Endodermal cell (in vitro differentiated cells): ENCODE results near the gene CAMKMT. TPM values are rescaled to one million over a fixed set of nuclear protein-coding genes. Genes with fewer than 3 reads are reported as not detected.
A peak's percentile ranks its signal among the peaks of the same experiment; 100 is the strongest.

Experiments used
- DNase-seq: peaks from one replicate; pipeline ENCODE4 v3.0.0-alpha.2; 2017
- H3K27ac ChIP-seq: 2 replicates; pipeline ENCODE4 v1.5.1; 2013; ENCODE audit warnings: mild to moderate bottlenecking, low read depth, low read length, moderate library complexity
- H3K27me3 ChIP-seq: 2 replicates; pipeline ENCODE4 v1.6.1; 2013; ENCODE audit warnings: mild to moderate bottlenecking, low read length, moderate library complexity; ENCODE audit not compliant: insufficient read depth, control insufficient read depth, poor library complexity, severe bottlenecking
- H3K36me3 ChIP-seq: 2 replicates; pipeline ENCODE4 v1.7.0; 2013; ENCODE audit warnings: mild to moderate bottlenecking, low read length, moderate library complexity; ENCODE audit not compliant: control insufficient read depth, insufficient read depth
- H3K4me1 ChIP-seq: one replicate; pipeline ENCODE4 v1.7.0; 2013; ENCODE audit warnings: low read length; ENCODE audit not compliant: control insufficient read depth, insufficient read depth
- H3K4me3 ChIP-seq: 2 replicates; pipeline ENCODE4 v1.5.1; 2013; ENCODE audit warnings: mild to moderate bottlenecking, low read length, moderate library complexity
- H3K9ac ChIP-seq: 2 replicates; pipeline ENCODE4 v1.6.1; 2013; ENCODE audit warnings: mild to moderate bottlenecking, low read length, moderate library complexity; ENCODE audit not compliant: poor library complexity, severe bottlenecking; ENCODE audit errors: extremely low read depth
- H3K9me3 ChIP-seq: 2 replicates; pipeline ENCODE4 v1.6.1; 2013; ENCODE audit warnings: mild to moderate bottlenecking, low read length, moderate library complexity; ENCODE audit not compliant: control insufficient read depth
- H3K27ac Mint-ChIP-seq: 2 replicates; pipeline ENCODE4 v1.8.0; 2020; ENCODE audit warnings: mixed read lengths
- H3K27me3 Mint-ChIP-seq: 2 replicates; pipeline ENCODE4 v1.8.0; 2021; ENCODE audit warnings: mild to moderate bottlenecking, mixed read lengths; ENCODE audit not compliant: insufficient read depth
- H3K36me3 Mint-ChIP-seq: 2 replicates; pipeline ENCODE4 v1.8.0; 2020; ENCODE audit warnings: low read depth, mixed read lengths
- H3K4me1 Mint-ChIP-seq: 2 replicates; pipeline ENCODE4 v1.8.0; 2020; ENCODE audit warnings: mixed read lengths
- H3K4me3 Mint-ChIP-seq: 2 replicates; pipeline ENCODE4 v1.8.0; 2020; ENCODE audit warnings: mild to moderate bottlenecking, moderate library complexity, mixed read lengths
- H3K9me3 Mint-ChIP-seq: 2 replicates; pipeline ENCODE4 v1.8.0; 2020; ENCODE audit warnings: mild to moderate bottlenecking, mixed read lengths
- WGBS, 2 experiments: methylation state at CpG; one replicate each; pipeline versions ENCODE4 v1.1.5 to v1.1.7; 2013; ENCODE audit warnings: missing lambda C conversion rate in 2 of 2, mixed read lengths in 1 of 2; ENCODE audit not compliant: insufficient coverage in 1 of 2, insufficient read length in 1 of 2; 5-methylcytosine and 5-hydroxymethylcytosine counted together
- total RNA-seq, 2 donors: library from RNA; stranded (reverse); fragmentation: NEBNext Ultra II Directional in 1 of 2; extraction: Animal tissue kit (Norgen Biotek cat#: 25700) in 1 of 2; gene quantifications; 2 replicates in 1 of 2; 3 replicates in 1 of 2; pipeline ENCODE4 v1.2.1, GENCODE V29; 2021
- TF ChIP-seq, protein P1 (sequence below): fragments of 200-600 bp; sonication (generic); conservative IDR thresholded peaks from 2 replicates; pipeline ENCODE4 v1.5.0; 2021; ENCODE audit warnings: antibody characterized with exemption, mild to moderate bottlenecking

The CAMKMT gene
- total RNA-seq, 2 donors from 2014 or later: 31.4 to 57.5 TPM

DNA sequence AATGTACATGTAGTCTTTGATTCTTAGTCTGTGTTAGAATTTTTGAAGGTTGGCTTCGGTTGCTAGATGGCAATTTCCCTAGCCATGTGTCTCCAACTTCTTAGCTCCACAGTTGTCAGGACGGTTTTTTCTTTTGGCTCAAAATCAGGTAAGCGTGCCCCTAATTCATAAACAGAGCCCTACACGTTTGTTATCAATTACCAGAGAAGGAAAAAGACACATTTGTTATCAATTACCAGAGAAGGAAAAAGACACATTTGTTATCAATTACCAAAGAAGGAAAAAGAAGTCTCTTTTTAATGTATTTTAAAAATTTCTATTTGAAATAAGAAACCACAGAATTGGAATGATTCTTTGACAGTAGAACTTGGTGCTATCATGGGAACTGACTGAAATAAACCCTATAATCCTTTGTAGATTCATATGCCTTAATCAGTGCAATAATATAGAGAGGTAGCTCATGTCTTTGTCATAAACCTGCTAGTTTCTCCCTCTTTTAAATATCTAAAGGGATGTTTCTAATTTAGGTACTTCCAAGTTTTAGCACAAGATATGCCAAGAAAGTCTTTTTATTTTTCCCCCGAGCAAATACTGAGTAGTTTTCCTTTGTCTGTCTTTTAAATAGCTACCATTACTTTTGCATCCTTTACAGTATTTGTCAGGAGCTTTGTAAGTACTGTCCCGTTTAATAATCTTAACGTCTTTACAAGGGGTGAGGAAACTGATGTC is 35.9 kb downstream of the CAMKMT start:
- H3K36me3 Mint-ChIP-seq: no peaks in the 10 kb centered on the region
- H3K4me1 Mint-ChIP-seq: peaks cover 32% of the 10 kb centered on the region
- Histone ChIP-seq H3K4me1 (no peaks in the 10 kb centered on the region), H3K9ac (no peak overlapping the region), H3K9me3 (no peaks in the 10 kb centered on the region), H3K27ac (no peak overlapping the region), H3K27me3 (no peaks in the 10 kb centered on the region), H3K4me3 (no peak overlapping the region), H3K36me3 (no peaks in the 10 kb centered on the region)
- H3K27me3 Mint-ChIP-seq: no peaks in the 10 kb centered on the region
- peak overlapping the region; percentile 19 for H3K27ac Mint-ChIP-seq
- H3K4me3 Mint-ChIP-seq: no peak overlapping the region
- TF ChIP-seq, protein P1, sequence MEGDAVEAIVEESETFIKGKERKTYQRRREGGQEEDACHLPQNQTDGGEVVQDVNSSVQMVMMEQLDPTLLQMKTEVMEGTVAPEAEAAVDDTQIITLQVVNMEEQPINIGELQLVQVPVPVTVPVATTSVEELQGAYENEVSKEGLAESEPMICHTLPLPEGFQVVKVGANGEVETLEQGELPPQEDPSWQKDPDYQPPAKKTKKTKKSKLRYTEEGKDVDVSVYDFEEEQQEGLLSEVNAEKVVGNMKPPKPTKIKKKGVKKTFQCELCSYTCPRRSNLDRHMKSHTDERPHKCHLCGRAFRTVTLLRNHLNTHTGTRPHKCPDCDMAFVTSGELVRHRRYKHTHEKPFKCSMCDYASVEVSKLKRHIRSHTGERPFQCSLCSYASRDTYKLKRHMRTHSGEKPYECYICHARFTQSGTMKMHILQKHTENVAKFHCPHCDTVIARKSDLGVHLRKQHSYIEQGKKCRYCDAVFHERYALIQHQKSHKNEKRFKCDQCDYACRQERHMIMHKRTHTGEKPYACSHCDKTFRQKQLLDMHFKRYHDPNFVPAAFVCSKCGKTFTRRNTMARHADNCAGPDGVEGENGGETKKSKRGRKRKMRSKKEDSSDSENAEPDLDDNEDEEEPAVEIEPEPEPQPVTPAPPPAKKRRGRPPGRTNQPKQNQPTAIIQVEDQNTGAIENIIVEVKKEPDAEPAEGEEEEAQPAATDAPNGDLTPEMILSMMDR: no peak
- H3K9me3 Mint-ChIP-seq: no peaks in the 10 kb centered on the region
- no peak for DNase-seq
- 33 to 71% methylated on average over 1 to 7 of the region's 7 CpGs for WGBS, 2 experiments

DNA sequence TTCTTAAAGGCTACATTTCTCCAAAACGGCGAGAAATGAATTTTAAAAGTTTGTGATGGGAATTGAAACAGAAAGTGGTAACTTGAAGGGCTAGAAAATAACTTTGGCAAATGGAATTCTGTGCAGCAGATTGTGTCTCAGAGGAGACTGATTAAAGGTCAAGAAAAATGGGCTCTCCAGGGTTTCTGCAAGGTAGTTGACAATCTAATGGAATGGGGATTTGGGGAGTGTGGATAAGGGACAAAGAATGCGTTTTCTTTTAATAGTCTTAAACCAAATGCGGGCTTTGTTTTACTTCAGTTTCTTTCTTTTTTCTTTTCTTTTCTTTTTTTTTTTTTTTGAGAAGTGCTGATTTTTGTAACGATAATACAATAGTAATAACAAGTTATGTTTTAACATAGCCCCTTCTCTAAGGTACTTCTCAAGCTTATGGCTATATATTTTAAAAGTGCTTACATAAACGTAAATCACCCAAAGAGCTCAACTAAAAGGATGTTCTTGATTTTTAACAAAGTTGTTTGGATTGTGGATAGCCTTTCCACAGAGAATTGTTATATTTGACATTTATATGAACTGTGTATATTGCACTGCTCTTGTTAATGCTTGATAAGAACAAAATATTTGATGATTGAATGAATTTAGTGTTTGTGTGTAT is 36.6 kb downstream of the CAMKMT start:
- Histone ChIP-seq H3K27me3 (no peaks in the 10 kb centered on the region), H3K9me3 (no peaks in the 10 kb centered on the region), H3K36me3 (no peaks in the 10 kb centered on the region), H3K4me3 (no peak overlapping the region), H3K9ac (no peak overlapping the region), H3K27ac (no peak overlapping the region), H3K4me1 (no peaks in the 10 kb centered on the region)
- TF ChIP-seq, protein P1: no peak
- Mint-ChIP-seq H3K27ac (peak overlapping the region; percentile 25), H3K9me3 (no peaks in the 10 kb centered on the region), H3K4me3 (no peak overlapping the region), H3K4me1 (peaks cover 32% of the 10 kb centered on the region), H3K36me3 (no peaks in the 10 kb centered on the region), H3K27me3 (no peaks in the 10 kb centered on the region)
- no peak for DNase-seq
- WGBS, 2 experiments: 75 to 100% methylated on average over 2 to 3 of the region's 6 CpGs

DNA sequence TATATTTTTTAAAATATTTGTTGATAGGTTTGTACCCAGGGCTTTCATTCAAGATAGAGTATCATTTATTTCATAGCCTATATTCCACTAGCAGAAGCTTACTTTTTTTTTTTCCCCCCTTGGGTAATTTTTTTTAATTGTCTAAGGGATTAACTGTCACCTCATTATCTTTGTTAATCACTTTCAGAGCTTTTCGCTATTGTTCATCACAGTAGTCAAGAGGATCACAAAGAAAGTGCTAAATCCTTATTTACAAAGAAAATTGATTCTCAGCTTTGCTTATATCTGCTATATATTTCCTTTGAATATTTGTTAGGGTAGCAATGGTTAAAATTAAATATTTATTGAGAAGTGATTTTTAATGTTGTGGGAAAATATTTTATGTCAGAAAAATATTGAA is 59.0 kb downstream of the CAMKMT start:
- Mint-ChIP-seq H3K4me1 (peaks cover 11% of the 10 kb centered on the region), H3K9me3 (peaks cover 12% of the 10 kb centered on the region), H3K27me3 (peaks cover 1% of the 10 kb centered on the region), H3K36me3 (peaks cover 21% of the 10 kb centered on the region), H3K27ac (no peak overlapping the region), H3K4me3 (no peak overlapping the region)
- peaks cover 13% of the 10 kb centered on the region for H3K9me3 ChIP-seq
- peaks cover 12% of the 10 kb centered on the region for H3K4me1 ChIP-seq
- H3K4me3 ChIP-seq: no peak overlapping the region
- H3K27me3 ChIP-seq: no peaks in the 10 kb centered on the region
- H3K27ac ChIP-seq: no peak overlapping the region
- WGBS, 2 experiments: 20% methylated on average over 1 of the region's 1 CpG; no CpG with 5 or more reads in 1 of the 2 experiments
- no peaks in the 10 kb centered on the region for H3K36me3 ChIP-seq
- TF ChIP-seq, protein P1: no peak
- no peak overlapping the region for H3K9ac ChIP-seq
- DNase-seq: no peak
